DOHH2 (cell line): ENCODE measurements around the gene SIPA1.

Experiments used
- H3F3A ChIP-seq: fragments of 200-600 bp; sonication (generic), shearing (Covaris generic); 2 replicates; pipeline ENCODE4 v1.6.0; 2016; ENCODE audit warnings: antibody characterized with exemption, mild to moderate bottlenecking; ENCODE audit not compliant: control insufficient read depth, insufficient read depth
- H3K27ac ChIP-seq: fragments of 200-600 bp; sonication (generic); 2 replicates; pipeline ENCODE4 v1.5.1; 2014; ENCODE audit warnings: low read depth, mild to moderate bottlenecking, low read length, moderate library complexity
- H3K27me3 ChIP-seq: fragments of 200-600 bp; sonication (generic); 2 replicates; pipeline ENCODE4 v1.6.1; 2014; ENCODE audit warnings: mild to moderate bottlenecking, low read length, mixed read lengths; ENCODE audit not compliant: control insufficient read depth
- H3K36me3 ChIP-seq: fragments of 200-600 bp; sonication (generic); 2 replicates; pipeline ENCODE4 v1.6.1; 2014; ENCODE audit warnings: mild to moderate bottlenecking, low read length, moderate library complexity, mixed read lengths; ENCODE audit not compliant: control insufficient read depth
- H3K4me1 ChIP-seq: fragments of 200-600 bp; sonication (generic); 2 replicates; pipeline ENCODE4 v1.6.1; 2014; ENCODE audit warnings: mild to moderate bottlenecking, low read length, mixed read lengths; ENCODE audit not compliant: control insufficient read depth
- H3K4me2 ChIP-seq: fragments of 200-600 bp; sonication (generic); 2 replicates; pipeline ENCODE4 v1.6.0; 2014; ENCODE audit warnings: mild to moderate bottlenecking, low read length, moderate library complexity
- H3K4me3 ChIP-seq: fragments of 200-600 bp; sonication (generic); 2 replicates; pipeline ENCODE4 v1.5.1; 2014; ENCODE audit warnings: mild to moderate bottlenecking, low read length, mixed read lengths
- H3K79me2 ChIP-seq: fragments of 200-600 bp; sonication (generic); 2 replicates; pipeline ENCODE4 v1.6.1; 2014; ENCODE audit warnings: mild to moderate bottlenecking, low read length, mixed read lengths; ENCODE audit not compliant: control insufficient read depth
- H3K9me2 ChIP-seq: fragments of 200-600 bp; sonication (generic); replicated peaks from 2 replicates; pipeline ENCODE4 v1.6.1; 2014; ENCODE audit warnings: mild to moderate bottlenecking, low read length, mixed read lengths; ENCODE audit not compliant: control insufficient read depth
- H3K9me3 ChIP-seq: fragments of 200-600 bp; sonication (generic); 2 replicates; pipeline ENCODE4 v1.6.1; 2014; ENCODE audit warnings: antibody characterized with exemption, low read length, mixed read lengths; ENCODE audit not compliant: control insufficient read depth, insufficient read depth
- H4K20me1 ChIP-seq: fragments of 200-600 bp; sonication (generic); 2 replicates; pipeline ENCODE4 v1.6.0; 2014; ENCODE audit warnings: low read depth, mild to moderate bottlenecking, antibody characterized with exemption, low read length, moderate library complexity; ENCODE audit not compliant: control insufficient read depth, insufficient read depth
- EZH2phosphoT487 ChIP-seq: fragments of 200-600 bp; sonication (generic); IDR thresholded peaks from 2 replicates; pipeline ENCODE4 v1.6.1; 2017; ENCODE audit warnings: borderline replicate concordance, mild to moderate bottlenecking, antibody characterized with exemption, low read length, moderate library complexity, mixed read lengths
- TF ChIP-seq, protein P1 (sequence below): fragments of 200-600 bp; sonication (generic); IDR thresholded peaks from one replicate; pipeline ENCODE4 v1.5.1; 2014; ENCODE audit warnings: antibody characterized with exemption, mild to moderate bottlenecking, low read depth, low read length; ENCODE audit not compliant: poor library complexity, severe bottlenecking

The SIPA1 gene

DNA sequence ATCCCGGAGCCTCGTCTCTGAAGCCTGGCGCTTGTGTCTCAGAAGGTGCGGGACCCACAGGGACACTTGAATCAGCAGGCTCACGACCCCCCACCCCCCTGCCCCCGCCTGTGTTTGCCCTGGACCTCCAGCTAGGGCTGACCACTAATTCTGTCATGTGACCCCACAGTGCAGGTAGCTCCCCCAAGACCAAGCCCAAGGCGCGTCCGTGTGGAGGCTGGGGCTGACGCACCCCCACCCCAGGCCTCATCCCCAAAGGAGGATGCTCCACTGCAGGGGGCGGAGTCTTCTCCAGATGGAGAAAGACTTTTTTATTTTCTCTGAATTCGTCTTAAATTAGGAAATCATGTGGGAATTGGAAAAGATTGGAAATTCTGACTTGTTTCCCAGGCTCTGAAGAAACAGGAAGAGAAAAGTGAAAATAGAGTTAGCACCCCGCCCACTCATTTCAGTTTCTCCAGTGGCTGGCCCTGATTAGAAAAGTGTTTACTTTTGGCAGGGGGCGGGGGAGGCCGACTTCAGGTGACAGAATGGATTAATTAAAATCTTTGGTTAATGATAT lies 25.8 kb downstream of the SIPA1 start:
- H3F3A ChIP-seq: peaks cover 8% of the 10 kb centered on the region; the same call in 1 of the 2 replicates
- TF ChIP-seq, protein P1, sequence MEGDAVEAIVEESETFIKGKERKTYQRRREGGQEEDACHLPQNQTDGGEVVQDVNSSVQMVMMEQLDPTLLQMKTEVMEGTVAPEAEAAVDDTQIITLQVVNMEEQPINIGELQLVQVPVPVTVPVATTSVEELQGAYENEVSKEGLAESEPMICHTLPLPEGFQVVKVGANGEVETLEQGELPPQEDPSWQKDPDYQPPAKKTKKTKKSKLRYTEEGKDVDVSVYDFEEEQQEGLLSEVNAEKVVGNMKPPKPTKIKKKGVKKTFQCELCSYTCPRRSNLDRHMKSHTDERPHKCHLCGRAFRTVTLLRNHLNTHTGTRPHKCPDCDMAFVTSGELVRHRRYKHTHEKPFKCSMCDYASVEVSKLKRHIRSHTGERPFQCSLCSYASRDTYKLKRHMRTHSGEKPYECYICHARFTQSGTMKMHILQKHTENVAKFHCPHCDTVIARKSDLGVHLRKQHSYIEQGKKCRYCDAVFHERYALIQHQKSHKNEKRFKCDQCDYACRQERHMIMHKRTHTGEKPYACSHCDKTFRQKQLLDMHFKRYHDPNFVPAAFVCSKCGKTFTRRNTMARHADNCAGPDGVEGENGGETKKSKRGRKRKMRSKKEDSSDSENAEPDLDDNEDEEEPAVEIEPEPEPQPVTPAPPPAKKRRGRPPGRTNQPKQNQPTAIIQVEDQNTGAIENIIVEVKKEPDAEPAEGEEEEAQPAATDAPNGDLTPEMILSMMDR: no peak
- no peak for TF ChIP-seq EZH2phosphoT487
- peak overlapping the region; percentile 80 for H3K4me2 ChIP-seq
- peaks cover 34% of the 10 kb centered on the region for H3K36me3 ChIP-seq
- H4K20me1 ChIP-seq: peaks cover 12% of the 10 kb centered on the region
- peaks cover 37% of the 10 kb centered on the region for H3K79me2 ChIP-seq
- H3K27ac ChIP-seq: peak overlapping the region; percentile 79
- H3K4me1 ChIP-seq: peaks cover 10% of the 10 kb centered on the region
- H3K9me3 ChIP-seq: no peaks in the 10 kb centered on the region
- no peaks in the 10 kb centered on the region for H3K9me2 ChIP-seq
- H3K4me3 ChIP-seq: peak overlapping the region; percentile 96
- no peaks in the 10 kb centered on the region for H3K27me3 ChIP-seq

DNA sequence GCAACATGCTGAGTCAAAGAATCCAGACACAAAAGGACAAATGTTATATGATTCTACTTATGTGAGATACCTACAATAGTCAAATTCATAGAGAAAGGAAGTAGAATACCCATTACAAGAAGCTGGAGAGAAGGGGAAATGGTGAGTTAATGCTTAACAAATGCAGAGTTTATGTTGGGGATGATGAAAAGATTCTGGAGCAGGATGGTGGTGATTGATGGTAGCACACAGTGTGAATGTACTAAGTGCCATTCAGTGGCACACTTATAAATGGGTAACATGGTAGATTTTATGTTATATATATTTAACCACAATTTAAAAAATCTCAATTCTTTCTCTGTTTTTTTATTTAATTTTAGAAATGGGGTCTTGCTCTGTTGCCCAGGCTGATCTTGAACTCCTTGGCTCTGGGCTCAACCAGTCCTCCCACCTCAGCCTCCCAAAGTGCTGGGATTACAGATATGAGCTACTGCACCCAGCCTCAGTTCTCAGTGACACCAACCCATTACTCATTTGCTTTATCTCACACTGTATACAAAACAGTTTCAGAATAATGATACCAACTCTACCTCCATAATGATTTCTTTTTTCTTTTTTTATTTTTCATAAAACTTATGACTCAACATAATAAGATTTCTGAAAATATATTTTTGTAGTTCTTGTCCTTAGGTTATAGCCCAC lies 34.4 kb downstream of the SIPA1 start:
- Histone ChIP-seq H3K27ac (no peak overlapping the region), H4K20me1 (no peaks in the 10 kb centered on the region), H3K27me3 (no peaks in the 10 kb centered on the region), H3K4me2 (no peak overlapping the region), H3F3A (no peaks in the 10 kb centered on the region), H3K4me1 (no peaks in the 10 kb centered on the region), H3K36me3 (no peaks in the 10 kb centered on the region), H3K4me3 (no peak overlapping the region), H3K79me2 (no peaks in the 10 kb centered on the region), H3K9me3 (no peaks in the 10 kb centered on the region), H3K9me2 (no peaks in the 10 kb centered on the region)
- TF ChIP-seq, protein P1: no peak
- no peak for TF ChIP-seq EZH2phosphoT487

DNA sequence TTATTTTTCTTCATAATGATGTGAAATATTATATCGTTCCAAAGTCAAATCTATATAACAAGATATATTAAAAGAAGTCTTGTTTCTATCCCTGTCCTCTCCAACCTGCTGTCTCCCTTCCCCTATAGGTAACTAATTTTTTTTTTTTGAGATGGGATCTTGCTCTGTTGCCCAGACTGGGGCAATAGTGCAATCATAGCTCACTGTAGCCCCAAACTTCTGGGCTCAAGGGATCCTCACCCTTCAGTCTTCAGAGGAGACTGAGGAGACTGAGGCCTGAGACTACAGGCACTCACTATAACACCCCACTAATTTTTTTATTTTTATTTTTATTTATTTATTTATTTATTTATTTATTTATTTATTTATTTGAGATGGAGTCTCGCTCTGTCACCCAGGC lies 35.1 kb downstream of the SIPA1 start:
- Histone ChIP-seq H3K27ac (no peak overlapping the region), H3K79me2 (no peaks in the 10 kb centered on the region), H3K4me2 (no peak overlapping the region), H3K4me3 (no peak overlapping the region), H3F3A (no peaks in the 10 kb centered on the region), H3K4me1 (no peaks in the 10 kb centered on the region), H3K36me3 (no peaks in the 10 kb centered on the region), H3K9me3 (no peaks in the 10 kb centered on the region), H3K9me2 (no peaks in the 10 kb centered on the region), H4K20me1 (no peaks in the 10 kb centered on the region), H3K27me3 (no peaks in the 10 kb centered on the region)
- TF ChIP-seq EZH2phosphoT487: no peak
- TF ChIP-seq, protein P1: no peak
